Measurements from ENCODE around the gene ATXN1.
"Not testable (repeated sequence)": the region's sequence is repeated elsewhere in the genome, so short reads cannot be mapped to it uniquely, and the experiment has no call there.

The ATXN1 gene

DNA sequence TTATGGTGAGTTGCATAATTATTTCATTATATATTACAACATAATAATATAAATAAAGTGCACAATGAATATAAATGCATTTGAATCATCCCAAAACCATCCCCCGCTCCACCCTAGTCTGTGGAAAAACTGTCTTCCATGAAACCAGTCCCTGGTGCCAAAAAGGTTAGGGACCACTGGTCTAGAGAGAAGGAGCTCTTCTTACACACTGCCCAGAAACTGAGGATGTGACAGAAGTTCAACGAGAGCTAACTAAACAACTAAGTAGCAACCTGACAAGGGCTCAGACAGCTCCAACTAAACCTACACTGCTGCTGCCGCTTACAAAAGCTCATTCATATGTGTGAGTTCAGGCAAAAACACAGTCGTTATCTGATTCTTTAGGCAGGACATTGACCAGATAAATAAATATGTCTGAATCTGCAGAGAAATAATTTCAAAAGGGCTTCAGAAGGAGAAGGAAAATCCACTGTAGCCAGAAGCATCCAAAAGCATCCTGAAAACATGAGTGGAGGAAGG, 125.9 kb downstream of the ATXN1 start:
- H3K4me3 ChIP-seq (ENCODE audit: low read depth, low read length): no peak overlapping the region
- no peak for DNase-seq

DNA sequence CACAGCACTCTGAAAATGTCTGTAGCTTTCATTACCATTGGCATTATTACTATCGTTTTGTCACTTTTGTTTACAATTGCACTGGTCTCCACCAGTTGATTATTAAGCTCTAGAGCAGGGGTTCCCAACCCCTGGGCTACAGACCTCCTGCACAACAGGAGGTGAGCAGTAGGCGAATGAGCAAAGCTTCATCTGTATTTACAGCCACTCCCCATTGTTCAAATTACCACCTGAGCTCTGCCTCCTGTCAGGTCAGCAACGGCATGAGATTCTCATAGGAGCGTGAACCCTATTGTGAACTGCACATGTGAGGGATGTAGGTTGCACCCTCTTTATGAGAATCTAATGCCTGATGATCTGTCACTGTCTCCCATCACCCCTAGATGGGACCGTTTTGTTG, 126.4 kb downstream of the ATXN1 start:
- Histone ChIP-seq H3K9me3 (no peaks in the 10 kb centered on the region), H3K27me3 (no peaks in the 10 kb centered on the region), H3K4me1 (no peaks in the 10 kb centered on the region), H3K4me3 (ENCODE audit: low read depth, low read length) (no peak overlapping the region), H3K36me3 (no peaks in the 10 kb centered on the region)
- TF ChIP-seq, protein P1, sequence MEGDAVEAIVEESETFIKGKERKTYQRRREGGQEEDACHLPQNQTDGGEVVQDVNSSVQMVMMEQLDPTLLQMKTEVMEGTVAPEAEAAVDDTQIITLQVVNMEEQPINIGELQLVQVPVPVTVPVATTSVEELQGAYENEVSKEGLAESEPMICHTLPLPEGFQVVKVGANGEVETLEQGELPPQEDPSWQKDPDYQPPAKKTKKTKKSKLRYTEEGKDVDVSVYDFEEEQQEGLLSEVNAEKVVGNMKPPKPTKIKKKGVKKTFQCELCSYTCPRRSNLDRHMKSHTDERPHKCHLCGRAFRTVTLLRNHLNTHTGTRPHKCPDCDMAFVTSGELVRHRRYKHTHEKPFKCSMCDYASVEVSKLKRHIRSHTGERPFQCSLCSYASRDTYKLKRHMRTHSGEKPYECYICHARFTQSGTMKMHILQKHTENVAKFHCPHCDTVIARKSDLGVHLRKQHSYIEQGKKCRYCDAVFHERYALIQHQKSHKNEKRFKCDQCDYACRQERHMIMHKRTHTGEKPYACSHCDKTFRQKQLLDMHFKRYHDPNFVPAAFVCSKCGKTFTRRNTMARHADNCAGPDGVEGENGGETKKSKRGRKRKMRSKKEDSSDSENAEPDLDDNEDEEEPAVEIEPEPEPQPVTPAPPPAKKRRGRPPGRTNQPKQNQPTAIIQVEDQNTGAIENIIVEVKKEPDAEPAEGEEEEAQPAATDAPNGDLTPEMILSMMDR (IDR thresholded peaks at IDR 0.05; ENCODE audit: low read depth, low read length): no peak
- DNase-seq: no peak

More for the DNA sequence above, 125.9 kb downstream of the ATXN1 start:
- no peaks in the 10 kb centered on the region for H3K27me3 ChIP-seq
- H3K9me3 ChIP-seq: no peaks in the 10 kb centered on the region
- no peaks in the 10 kb centered on the region for H3K4me1 ChIP-seq
- TF ChIP-seq, protein P1 (IDR thresholded peaks at IDR 0.05; ENCODE audit: low read depth, low read length): no peak
- H3K36me3 ChIP-seq: no peaks in the 10 kb centered on the region

DNA sequence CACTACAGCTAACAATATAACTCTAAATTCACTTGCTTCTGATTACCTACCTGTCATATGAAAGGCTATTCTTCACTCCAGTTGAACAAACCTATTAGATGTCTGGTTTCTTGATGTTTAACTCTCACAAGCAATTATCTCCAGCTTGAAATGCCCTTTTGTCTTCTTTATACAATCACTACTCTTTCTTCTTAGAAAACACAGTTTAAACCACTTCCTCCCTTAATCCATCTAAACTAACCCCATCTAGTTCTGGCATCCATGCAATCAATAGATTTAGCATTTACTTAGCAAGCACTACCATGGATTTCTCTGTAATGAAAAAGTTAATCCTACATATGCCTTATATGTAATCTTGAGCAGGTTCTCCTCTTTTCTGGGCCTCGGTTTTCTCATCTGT, 127.3 kb downstream of the ATXN1 start:
- no peak for DNase-seq
- Histone ChIP-seq H3K36me3 (no peaks in the 10 kb centered on the region), H3K4me1 (no peaks in the 10 kb centered on the region), H3K27me3 (no peaks in the 10 kb centered on the region), H3K9me3 (no peaks in the 10 kb centered on the region), H3K4me3 (ENCODE audit: low read depth, low read length) (no peak overlapping the region)
- TF ChIP-seq, protein P1 (IDR thresholded peaks at IDR 0.05; ENCODE audit: low read depth, low read length): no peak

DNA sequence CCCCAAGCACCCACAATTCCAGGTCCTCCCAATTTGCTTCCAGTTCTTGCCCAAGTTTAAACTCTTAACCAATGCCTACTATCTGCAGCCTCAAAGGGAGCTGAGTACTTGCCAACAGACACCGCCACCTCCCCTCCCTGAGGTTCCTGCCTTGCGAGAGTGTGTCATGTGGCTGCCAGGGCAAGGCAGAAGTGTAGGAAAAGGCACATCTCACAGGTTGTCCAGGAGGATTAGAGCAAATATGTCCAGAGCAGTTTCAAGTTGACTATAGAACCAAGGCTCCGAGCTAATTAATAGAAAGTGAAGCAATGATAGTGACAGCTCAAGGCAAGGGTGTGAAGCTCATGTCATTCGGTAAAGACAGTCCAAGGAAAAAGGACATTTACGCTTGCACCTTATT, 127.8 kb downstream of the ATXN1 start:
- DNase-seq: no peak
- H3K9me3 ChIP-seq: no peaks in the 10 kb centered on the region
- no peaks in the 10 kb centered on the region for H3K4me1 ChIP-seq
- no peaks in the 10 kb centered on the region for H3K36me3 ChIP-seq
- no peaks in the 10 kb centered on the region for H3K27me3 ChIP-seq
- no peak overlapping the region for H3K4me3 ChIP-seq (ENCODE audit: low read depth, low read length)
- TF ChIP-seq, protein P1 (IDR thresholded peaks at IDR 0.05; ENCODE audit: low read depth, low read length): no peak

DNA sequence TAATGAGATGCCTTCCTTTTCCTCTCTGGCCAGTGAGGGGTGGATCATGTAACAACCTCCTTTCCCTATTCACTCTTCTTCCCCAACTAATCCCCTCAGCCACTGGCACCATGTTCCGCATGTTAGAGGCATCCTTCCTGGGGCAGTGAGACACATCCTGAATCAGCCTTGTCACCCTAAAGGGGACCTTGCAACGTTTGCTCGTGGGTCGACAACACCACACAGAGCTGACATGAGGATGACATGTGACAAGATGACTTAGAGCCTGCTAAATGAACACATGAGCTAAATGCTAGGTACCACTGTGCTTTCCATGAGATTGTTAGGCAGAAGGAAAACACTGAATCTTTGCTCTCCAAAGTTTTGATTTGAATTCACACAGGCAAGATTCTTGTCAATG, 129.2 kb downstream of the ATXN1 start:
- TF ChIP-seq, protein P1 (IDR thresholded peaks at IDR 0.05; ENCODE audit: low read depth, low read length): no peak
- no peaks in the 10 kb centered on the region for H3K9me3 ChIP-seq
- DNase-seq: no peak
- no peak overlapping the region for H3K4me3 ChIP-seq (ENCODE audit: low read depth, low read length)
- H3K27me3 ChIP-seq: no peaks in the 10 kb centered on the region
- H3K4me1 ChIP-seq: no peaks in the 10 kb centered on the region
- H3K36me3 ChIP-seq: no peaks in the 10 kb centered on the region

DNA sequence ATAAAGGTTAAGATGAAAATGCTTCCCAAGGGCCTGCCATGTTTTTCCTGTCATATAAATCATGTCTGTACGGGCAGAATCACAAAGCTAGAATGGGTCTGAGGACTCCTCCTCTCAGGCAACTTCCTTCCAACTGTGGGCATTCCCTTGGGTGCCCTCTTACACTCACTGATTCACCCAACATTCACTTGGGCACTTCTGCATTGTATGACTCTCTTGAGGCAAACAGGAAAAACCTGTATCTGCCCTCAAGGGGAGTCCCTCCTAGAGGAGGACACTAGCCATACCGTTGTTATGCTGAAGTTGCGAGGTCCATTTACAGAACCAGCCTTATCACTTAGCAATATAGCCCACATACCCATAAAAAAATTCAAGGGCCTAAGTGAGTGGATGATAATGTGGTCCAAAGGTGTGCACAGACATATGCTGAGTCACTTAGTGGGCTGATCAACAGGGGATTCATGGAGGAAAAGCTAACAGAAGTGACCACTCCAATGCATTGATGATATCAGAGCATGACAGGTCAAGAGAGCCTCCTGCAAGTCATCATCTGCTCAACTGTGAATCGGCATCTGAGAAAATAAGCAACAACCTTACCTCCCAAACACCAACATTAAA, 131.1 kb downstream of the ATXN1 start:
- Histone ChIP-seq H3K4me3 (ENCODE audit: low read depth, low read length) (no peak overlapping the region), H3K36me3 (no peaks in the 10 kb centered on the region), H3K9me3 (no peaks in the 10 kb centered on the region), H3K4me1 (no peaks in the 10 kb centered on the region), H3K27me3 (no peaks in the 10 kb centered on the region)
- no peak for DNase-seq
- TF ChIP-seq, protein P1 (IDR thresholded peaks at IDR 0.05; ENCODE audit: low read depth, low read length): no peak

DNA sequence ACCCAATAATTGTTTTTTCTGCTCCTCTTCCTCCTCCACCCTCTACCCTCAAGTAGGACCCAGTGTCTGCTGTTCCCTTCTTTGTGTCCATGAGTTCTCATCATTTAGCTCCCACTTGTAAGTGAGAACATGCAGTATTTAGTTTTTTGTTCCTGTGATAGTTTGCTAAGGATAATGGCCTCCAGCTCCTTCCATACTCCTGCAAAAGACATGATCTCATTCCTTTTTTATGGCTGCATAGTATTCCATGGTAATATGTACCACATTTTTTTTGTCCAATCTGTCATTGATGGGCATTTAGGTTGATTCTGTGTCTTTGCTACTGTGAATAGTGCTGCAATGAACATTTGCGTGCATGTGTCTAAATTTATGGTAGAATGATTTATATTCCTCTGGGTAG, 132.7 kb downstream of the ATXN1 start:
- not testable (repeated sequence) for H3K9me3 ChIP-seq; H3K4me3 ChIP-seq (ENCODE audit: low read depth, low read length); DNase-seq; H3K4me1 ChIP-seq; H3K27me3 ChIP-seq; H3K36me3 ChIP-seq
